Measurements from ENCODE around the gene STX17.
"Not testable (repeated sequence)": the region's sequence is repeated elsewhere in the genome, so short reads cannot be mapped to it uniquely, and the experiment has no call there.

Gene STX17

DNA sequence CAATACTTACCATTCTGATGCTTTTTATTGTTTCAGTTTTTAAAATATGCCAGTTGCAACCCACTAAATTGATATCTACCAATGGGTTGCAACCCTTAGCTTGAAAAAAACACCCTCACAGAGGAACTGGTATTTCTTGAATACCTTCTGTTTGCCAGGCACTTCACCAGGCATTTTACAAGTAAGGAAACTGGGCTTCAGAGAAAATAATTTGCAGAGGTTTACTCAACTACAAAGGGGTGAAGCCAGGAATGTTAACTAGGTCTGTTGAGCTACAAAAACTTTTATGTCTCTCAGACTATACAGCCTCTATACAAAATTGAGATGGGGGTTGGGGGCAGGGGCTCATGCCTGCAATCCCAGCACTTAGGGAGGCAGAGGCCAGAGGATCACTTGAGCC is 65.0 kb downstream of the STX17 start:
- DNase-seq = no peak

- DNase-seq = peak in 2 of 4 experiments; percentile 9 to 16
Measured at GRCh38 chr9:99973455-99973854, 67.0 kb downstream of the STX17 start.

DNA sequence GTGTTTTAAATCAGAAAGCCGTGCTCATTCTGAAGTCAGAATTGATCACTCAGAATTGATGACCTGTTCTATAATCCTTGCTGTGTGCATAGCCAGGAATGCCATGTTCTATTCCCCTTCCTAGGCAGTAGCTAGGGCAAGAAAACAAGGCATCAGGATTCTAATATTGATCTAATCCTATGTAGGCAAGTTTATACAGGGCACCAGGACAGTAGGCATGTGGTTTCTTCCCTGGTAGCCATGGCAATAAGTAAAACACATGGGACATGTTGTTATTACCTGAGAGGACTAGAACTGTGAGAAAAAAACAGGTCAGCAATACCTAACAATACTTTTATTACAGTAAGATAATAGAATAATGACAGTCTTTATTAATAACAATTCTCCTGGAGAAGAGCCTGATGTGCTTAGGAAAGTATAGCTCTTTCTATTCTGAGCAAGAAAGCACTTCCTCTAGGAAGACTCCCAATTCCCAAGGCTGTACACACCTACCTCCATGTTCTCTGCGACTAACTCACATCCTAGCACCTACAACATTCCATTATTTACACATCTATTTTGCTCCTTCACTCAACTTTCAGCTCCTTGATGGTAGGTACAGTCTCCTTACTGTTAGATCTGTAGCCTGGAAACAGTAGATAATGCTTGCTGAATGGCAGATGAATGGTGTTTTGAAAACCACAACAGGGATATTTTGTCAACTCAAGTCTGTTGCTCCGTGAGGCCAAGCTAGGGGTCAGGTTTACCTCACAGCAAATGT is 70.8 kb downstream of the STX17 start:
- no peak for DNase-seq

DNA sequence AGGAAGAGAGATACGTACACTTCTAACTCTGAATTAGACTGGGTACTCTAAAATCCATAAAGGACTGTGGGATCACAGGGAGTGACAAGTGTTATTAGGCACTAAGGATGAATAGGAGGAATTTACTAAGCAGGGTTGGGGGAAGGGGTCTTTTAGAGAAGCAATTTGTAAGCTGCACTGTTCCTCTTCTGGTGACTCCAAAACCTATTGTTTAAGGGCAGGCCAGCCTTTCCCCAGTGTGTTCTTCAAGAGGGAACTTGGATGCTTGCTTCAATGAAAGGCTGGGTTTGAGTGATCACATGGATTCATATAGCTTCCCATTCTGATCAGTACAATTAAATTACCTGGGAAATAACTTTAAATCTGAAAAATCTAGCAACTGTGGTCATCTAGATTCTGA is 71.8 kb downstream of the STX17 start:
- peak in 2 of 4 experiments; percentile 3 to 7 for DNase-seq

DNA sequence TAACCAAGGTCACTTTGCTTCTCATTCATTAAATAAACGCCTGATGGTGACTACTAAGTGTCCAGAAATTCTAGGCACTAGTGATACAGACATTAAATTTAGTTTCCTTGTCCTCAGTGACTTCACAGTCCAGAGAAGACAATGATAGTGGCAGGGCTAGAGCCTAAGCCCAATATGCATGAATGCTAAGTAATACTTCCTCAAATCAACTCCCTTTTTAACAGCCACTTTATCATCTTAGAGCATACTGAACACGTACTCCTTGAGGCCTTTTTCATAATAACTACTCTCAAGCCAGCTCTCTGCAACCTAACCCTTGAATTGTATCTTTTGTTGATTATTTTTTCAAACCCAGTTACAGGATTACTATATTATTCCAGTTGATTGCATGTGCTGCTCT is 74.1 kb downstream of the STX17 start:
- peak in 1 of 4 experiments; percentile 5 for DNase-seq

GRCh38 chr9:99986642-99987041 is 80.2 kb downstream of the STX17 start:
- DNase-seq = no peak

DNA sequence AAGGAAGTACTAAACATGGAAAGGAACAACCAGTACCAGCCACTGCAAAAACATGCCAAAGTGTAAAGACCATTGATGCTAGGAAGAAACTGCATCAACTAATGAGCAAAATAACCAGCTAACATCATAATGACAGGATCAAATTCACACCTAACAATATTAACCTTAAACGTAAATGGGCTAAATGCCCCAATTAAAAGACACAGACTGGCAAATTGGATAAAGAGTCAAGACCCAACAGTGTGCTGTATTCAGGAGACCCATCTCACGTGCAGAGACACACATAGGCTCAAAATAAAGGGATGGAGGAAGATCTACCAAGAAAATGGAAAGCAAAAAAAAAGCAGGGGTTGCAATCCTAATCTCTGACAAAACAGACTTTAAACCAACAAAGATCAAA is 84.1 kb downstream of the STX17 start:
- not testable (repeated sequence) for DNase-seq

GRCh38 chr9:99998266-99998665 is 91.8 kb downstream of the STX17 start:
- DNase-seq = no peak

DNA sequence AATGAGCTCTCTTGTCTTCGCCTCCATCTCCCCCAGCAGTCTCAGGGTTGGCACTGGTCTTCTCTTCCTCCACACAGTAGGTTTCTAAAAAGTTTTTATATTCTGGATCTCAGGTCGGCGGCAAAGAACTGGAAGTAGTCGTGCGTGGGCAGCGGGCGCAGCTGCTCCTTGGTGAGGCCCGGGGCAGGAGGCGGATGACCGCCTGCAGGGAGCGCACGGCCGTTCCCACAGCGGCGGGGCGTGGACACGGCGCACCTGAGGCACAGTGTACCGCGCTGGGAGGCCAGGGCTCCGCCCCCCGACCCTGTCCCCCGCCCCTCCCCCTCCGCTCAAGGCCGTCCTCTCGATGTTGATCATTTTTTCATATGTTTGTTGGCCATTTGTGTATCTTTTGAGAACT is 92.4 kb downstream of the STX17 start:
- DNase-seq = no peak

- no peak for DNase-seq
Measured at GRCh38 chr9:99999797-100000196, 93.3 kb downstream of the STX17 start.

GRCh38 chr9:100011062-100011681 is 104.7 kb downstream of the STX17 start:
- peak; percentile 48 to 79 (median 68) for DNase-seq

DNA sequence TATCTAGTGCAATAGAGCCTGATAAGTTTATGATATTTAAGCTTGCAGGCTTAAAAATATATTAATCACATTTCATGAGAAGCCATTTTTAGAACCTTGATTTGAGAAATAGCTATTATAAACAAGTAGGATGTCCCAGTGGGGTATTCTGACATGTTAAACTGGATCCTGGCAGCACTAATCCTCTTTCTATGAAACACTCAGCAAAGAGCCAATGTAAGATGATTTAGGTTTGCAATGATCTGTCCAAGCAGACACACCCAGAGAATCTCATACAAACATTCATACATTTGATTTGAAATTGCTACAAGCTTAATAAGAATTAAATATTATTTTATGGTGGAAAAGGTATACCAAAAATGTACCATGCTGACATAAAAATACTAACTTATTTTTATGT is 105.8 kb downstream of the STX17 start:
- no peak for DNase-seq

- no peak for DNase-seq
Measured at GRCh38 chr9:100013573-100013972, 107.1 kb downstream of the STX17 start.

GRCh38 chr9:100014846-100015245 is 108.4 kb downstream of the STX17 start:
- no peak for DNase-seq

DNA sequence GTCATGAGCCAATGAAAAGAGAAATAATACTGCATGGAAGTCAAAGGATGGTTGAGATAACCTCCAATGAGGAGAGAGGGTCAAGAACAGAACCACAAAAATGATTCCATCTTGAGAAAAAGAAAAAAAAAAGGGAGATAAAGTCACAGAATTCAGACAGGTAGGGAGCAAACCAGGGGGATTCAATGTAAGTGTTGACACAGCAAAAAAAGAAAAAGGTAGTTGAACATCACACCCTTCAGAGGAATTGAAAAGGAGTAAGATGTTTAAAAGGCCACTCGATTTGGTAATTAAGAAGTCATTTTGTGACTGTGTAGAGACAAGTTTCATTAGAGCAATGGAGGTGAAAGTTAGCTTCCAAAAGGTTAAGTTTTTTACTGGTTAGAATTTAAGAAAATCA is 113.1 kb downstream of the STX17 start:
- DNase-seq = no peak
